Ammon's horn (tissue), 1 donor: ENCODE results near the gene ADAM10.

Experiments
- DNase-seq: peaks from one replicate; pipeline ENCODE4 v3.0.0-alpha.2; 2016; ENCODE audit warnings: low spot score

ADAM10 gene

GRCh38 chr15:58758141-58758540, 8.6 kb upstream of the ADAM10 start:
- DNase-seq: peak; percentile 61

GRCh38 chr15:58755956-58756355, 6.4 kb upstream of the ADAM10 start:
- no peak for DNase-seq

- DNase-seq: no peak
Measured at GRCh38 chr15:58755350-58755749, 5.8 kb upstream of the ADAM10 start.

- no peak for DNase-seq
Measured at GRCh38 chr15:58752716-58753115, 3.2 kb upstream of the ADAM10 start.

GRCh38 chr15:58748852-58749531, 515 bp downstream of the ADAM10 start:
- DNase-seq: peak; percentile 67

- DNase-seq: peak; percentile 23
Measured at GRCh38 chr15:58748040-58748851, 1.3 kb downstream of the ADAM10 start.

- DNase-seq: no peak
Measured at GRCh38 chr15:58746174-58746573, 3.3 kb downstream of the ADAM10 start.

- no peak for DNase-seq
Measured at GRCh38 chr15:58742819-58743502, 6.5 kb downstream of the ADAM10 start.

GRCh38 chr15:58742022-58742813, 7.3 kb downstream of the ADAM10 start:
- no peak for DNase-seq

- no peak for DNase-seq
Measured at GRCh38 chr15:58741032-58741431, 8.5 kb downstream of the ADAM10 start.

- no peak for DNase-seq
Measured at GRCh38 chr15:58740436-58740835, 9.1 kb downstream of the ADAM10 start.

- DNase-seq: no peak
Measured at GRCh38 chr15:58738046-58738707, 11.3 kb downstream of the ADAM10 start.

- no peak for DNase-seq
Measured at GRCh38 chr15:58737298-58737697, 12.2 kb downstream of the ADAM10 start.

GRCh38 chr15:58736018-58736643, 13.4 kb downstream of the ADAM10 start:
- DNase-seq: no peak

- no peak for DNase-seq
Measured at GRCh38 chr15:58734859-58735258, 14.6 kb downstream of the ADAM10 start.

GRCh38 chr15:58732625-58733363, 16.7 kb downstream of the ADAM10 start:
- no peak for DNase-seq

GRCh38 chr15:58731756-58732535, 17.6 kb downstream of the ADAM10 start:
- DNase-seq: no peak

- no peak for DNase-seq
Measured at GRCh38 chr15:58726867-58727266, 22.6 kb downstream of the ADAM10 start.

GRCh38 chr15:58724466-58724865, 25.0 kb downstream of the ADAM10 start:
- peak; percentile 28 for DNase-seq

GRCh38 chr15:58717357-58717756, 32.1 kb downstream of the ADAM10 start:
- DNase-seq: no peak
